Activated CD4-positive, alpha-beta T cell treated with anti-CD3 and anti-CD28 coated beads, Interleukin-2, Interleukin-6, amounts not matched to agents 100 ng/mL and 50 ng/mL, durations not matched to agents 16 hours and 8 hours (primary cell): Measurements from ENCODE around the gene PATE1.

Experiments used
- DNase-seq: peaks from one replicate; pipeline ENCODE4 v3.0.0-alpha.2; 2020

Gene PATE1

DNA sequence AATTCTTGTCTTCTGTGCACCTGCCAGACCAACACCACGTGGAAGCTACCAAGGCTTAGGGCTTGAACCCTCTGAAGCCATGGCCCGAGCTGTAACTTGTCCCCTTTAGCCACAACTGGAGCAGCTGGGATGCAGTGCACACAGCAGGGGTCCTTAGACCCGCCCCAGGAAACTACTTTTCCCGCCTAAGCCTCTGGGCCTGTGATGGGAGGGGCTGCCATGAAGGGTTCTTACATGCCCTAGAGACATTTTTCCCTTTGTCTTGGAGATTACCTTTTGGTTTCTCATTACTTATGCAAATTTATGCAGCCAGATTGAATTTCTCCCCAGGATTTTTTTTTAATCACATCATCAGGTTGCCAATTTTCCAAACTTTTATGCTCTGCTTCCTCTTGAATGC is 51.6 kb downstream of the PATE1 start:
- DNase-seq = no peak
